Measurements from ENCODE around the gene FAM168A. TPM values are rescaled to one million over a fixed set of nuclear protein-coding genes. Genes with fewer than 3 reads are reported as not detected.
"Not testable (repeated sequence)": the region's sequence is repeated elsewhere in the genome, so short reads cannot be mapped to it uniquely, and the experiment has no call there.

Gene FAM168A
- total RNA-seq, 1 donor from 2014 or later: 50.8 TPM

DNA sequence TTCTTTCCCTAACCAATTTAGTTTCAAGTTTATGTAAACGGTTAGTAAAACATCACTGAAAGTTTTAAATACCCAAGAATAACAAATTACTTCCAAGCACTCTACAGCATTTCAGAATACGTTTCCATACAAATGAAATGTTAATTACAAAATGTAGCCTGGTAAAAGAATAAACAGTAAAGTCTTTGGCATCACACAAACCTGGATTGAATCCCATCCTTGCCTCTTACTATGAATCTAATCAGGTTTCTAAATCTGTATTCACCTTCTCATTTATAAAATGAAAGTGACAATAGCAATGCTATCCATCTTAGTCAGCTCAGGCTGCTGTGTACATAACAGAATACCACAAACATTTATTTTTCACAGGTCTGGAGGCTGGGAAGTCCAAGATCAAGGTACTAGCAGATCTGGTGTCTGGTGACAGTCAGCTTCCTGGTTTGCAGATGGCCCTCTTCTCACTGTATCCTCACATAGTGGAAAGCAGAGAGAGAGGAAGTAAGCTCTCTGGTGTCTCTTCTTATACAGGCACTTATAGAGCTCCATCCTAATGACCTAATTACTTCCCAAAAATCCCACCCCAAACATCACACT, 19.2 kb downstream of the FAM168A start:
- no peaks in the 10 kb centered on the region for H3K9me3 Mint-ChIP-seq (ENCODE audit: low read depth)
- peaks cover 14% of the 10 kb centered on the region for H3K4me1 Mint-ChIP-seq (ENCODE audit: low read depth)
- H3K27me3 Mint-ChIP-seq: no peaks in the 10 kb centered on the region
- TF ChIP-seq, protein P1, sequence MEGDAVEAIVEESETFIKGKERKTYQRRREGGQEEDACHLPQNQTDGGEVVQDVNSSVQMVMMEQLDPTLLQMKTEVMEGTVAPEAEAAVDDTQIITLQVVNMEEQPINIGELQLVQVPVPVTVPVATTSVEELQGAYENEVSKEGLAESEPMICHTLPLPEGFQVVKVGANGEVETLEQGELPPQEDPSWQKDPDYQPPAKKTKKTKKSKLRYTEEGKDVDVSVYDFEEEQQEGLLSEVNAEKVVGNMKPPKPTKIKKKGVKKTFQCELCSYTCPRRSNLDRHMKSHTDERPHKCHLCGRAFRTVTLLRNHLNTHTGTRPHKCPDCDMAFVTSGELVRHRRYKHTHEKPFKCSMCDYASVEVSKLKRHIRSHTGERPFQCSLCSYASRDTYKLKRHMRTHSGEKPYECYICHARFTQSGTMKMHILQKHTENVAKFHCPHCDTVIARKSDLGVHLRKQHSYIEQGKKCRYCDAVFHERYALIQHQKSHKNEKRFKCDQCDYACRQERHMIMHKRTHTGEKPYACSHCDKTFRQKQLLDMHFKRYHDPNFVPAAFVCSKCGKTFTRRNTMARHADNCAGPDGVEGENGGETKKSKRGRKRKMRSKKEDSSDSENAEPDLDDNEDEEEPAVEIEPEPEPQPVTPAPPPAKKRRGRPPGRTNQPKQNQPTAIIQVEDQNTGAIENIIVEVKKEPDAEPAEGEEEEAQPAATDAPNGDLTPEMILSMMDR (IDR thresholded peaks at IDR 0.05; ENCODE audit: unreplicated experiment): no peak
- H3K36me3 Mint-ChIP-seq (ENCODE audit: insufficient read depth): peaks cover 11% of the 10 kb centered on the region
- no peak overlapping the region for H3K27ac Mint-ChIP-seq
- DNase-seq (ENCODE audit: low spot score, unreplicated experiment): no peak
- no peak overlapping the region for H3K4me3 Mint-ChIP-seq (ENCODE audit: low read depth)

DNA sequence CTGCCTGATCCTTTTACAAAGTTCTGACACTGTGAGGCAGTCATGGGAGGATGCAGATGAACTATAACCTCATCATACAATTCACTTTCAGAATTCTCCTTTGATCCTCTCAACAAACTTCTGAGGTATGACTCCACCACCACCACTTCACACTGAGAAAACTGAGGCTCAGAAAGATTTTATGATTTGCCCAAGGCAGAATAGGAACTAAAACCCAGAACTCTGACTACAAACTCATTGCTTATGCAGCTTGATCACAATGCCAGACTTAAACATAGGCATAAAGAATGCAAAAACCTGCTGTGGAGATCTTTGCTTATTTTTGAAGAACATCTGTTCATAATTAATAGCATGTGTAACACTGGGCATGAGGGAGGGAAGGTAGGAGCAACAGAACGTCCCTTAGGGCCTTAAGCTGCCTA, 20.4 kb downstream of the FAM168A start:
- Mint-ChIP-seq H3K36me3 (ENCODE audit: insufficient read depth) (peaks cover 12% of the 10 kb centered on the region), H3K4me1 (ENCODE audit: low read depth) (peaks cover 13% of the 10 kb centered on the region), H3K9me3 (ENCODE audit: low read depth) (peaks cover 6% of the 10 kb centered on the region), H3K27me3 (no peaks in the 10 kb centered on the region), H3K27ac (no peak overlapping the region), H3K4me3 (ENCODE audit: low read depth) (no peak overlapping the region)
- TF ChIP-seq, protein P1 (IDR thresholded peaks at IDR 0.05; ENCODE audit: unreplicated experiment): no peak
- no peak for DNase-seq (ENCODE audit: low spot score, unreplicated experiment)

DNA sequence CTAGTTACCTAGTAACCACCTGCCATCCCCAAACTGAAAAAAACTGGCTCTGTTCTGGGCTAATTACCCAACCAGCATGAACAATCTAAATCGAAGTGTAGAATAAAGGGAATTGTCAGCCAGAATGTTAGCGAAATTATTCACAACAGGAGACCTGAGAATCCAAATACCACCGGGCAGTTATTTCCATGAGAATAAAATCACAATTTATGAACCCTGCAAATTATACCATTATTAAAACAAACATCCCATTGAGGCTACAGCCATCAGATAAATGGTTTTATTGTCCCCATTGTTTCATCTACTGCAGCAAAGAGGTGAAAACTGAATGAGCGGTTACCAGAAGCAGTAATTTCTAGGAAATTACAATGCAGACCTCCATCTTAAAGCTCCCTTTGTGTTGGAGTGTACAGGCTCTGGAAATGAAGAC, 21.7 kb downstream of the FAM168A start:
- H3K27me3 Mint-ChIP-seq: no peaks in the 10 kb centered on the region
- DNase-seq (ENCODE audit: low spot score, unreplicated experiment): no peak
- peak overlapping the region; percentile 51 for H3K27ac Mint-ChIP-seq
- H3K4me3 Mint-ChIP-seq (ENCODE audit: low read depth): no peak overlapping the region
- TF ChIP-seq, protein P1 (IDR thresholded peaks at IDR 0.05; ENCODE audit: unreplicated experiment): no peak
- H3K4me1 Mint-ChIP-seq (ENCODE audit: low read depth): peaks cover 13% of the 10 kb centered on the region
- peaks cover 12% of the 10 kb centered on the region for H3K36me3 Mint-ChIP-seq (ENCODE audit: insufficient read depth)
- peaks cover 6% of the 10 kb centered on the region for H3K9me3 Mint-ChIP-seq (ENCODE audit: low read depth)

DNA sequence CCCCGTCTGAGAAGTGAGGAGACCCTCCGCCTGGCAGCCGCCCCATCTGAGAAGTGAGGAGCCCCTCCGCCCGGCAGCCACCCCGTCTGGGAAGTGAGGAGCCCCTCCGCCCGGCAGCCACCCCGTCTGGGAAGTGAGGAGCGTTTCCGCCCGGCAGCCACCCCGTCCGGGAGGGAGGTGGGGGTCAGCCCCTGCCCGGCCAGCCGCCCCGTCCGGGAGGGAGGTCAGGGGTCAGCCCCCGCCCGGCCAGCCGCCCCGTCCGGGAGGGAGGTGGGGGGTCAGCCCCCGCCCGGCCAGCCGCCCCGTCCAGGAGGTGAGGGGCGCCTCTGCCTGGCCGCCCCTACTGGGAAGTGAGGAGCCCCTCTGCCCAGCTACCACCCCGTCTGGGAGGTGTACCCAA, 25.9 kb downstream of the FAM168A start:
- not testable (repeated sequence) for DNase-seq (ENCODE audit: low spot score, unreplicated experiment); H3K27me3 Mint-ChIP-seq; H3K27ac Mint-ChIP-seq; H3K4me3 Mint-ChIP-seq (ENCODE audit: low read depth); H3K9me3 Mint-ChIP-seq (ENCODE audit: low read depth)
- Mint-ChIP-seq H3K4me1 (ENCODE audit: low read depth) (peaks cover 11% of the 10 kb centered on the region), H3K36me3 (ENCODE audit: insufficient read depth) (peaks cover 12% of the 10 kb centered on the region)

DNA sequence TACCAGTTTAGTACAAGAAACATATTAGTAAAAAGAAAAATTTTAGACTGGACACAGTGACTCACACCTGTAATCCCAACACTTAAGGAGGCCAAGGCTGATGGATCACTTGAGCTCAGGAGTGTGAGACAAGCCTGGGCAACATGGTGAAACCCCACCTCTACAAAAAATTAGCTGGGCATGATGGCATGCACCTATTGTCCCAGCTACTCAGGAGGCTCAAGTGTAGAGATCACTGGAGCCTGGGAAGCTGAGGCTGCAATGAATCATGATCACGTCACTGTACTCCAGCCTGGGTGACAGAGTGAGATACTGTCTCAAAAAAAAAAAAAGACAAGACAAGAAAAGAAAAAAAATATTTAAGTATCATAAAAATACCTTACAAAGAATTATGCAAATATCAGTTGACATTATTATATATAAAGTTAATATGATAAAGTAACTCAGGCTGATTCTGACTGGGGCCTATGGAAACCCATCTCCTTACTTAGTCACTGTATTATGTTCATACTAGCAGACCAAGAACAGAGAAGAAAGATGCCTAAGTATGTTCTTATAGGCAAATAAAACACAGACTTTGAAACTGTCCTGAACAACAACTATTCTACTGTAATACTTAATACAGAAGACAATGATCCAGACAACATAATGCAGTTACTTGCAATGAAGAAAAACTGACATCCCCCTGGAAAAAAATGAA, 27.3 kb downstream of the FAM168A start:
- no peak overlapping the region for H3K4me3 Mint-ChIP-seq (ENCODE audit: low read depth)
- DNase-seq (ENCODE audit: low spot score, unreplicated experiment): no peak
- TF ChIP-seq, protein P1 (IDR thresholded peaks at IDR 0.05; ENCODE audit: unreplicated experiment): no peak
- peaks cover 15% of the 10 kb centered on the region for H3K4me1 Mint-ChIP-seq (ENCODE audit: low read depth)
- H3K9me3 Mint-ChIP-seq (ENCODE audit: low read depth): peaks cover 6% of the 10 kb centered on the region
- H3K27ac Mint-ChIP-seq: no peak overlapping the region
- peaks cover 13% of the 10 kb centered on the region for H3K36me3 Mint-ChIP-seq (ENCODE audit: insufficient read depth)
- H3K27me3 Mint-ChIP-seq: no peaks in the 10 kb centered on the region
